Thyroid gland (tissue), 4 donors: ENCODE measurements around the gene BCAM.

Experiments used
- POLR2A ChIP-seq, 2 donors: fragments of 450-650 bp; IDR thresholded peaks; one replicate each; pipeline ENCODE4 v1.6.1; 2017; ENCODE audit warnings: antibody characterized with exemption in 2 of 2, mild to moderate bottlenecking in 2 of 2, moderate library complexity in 1 of 2
- TF ChIP-seq, protein P1 (sequence below), 6 experiments: fragments of 200-600 bp in 3 of 6; fragments of 450-650 bp in 3 of 6; sonication (generic) in 3 of 6; IDR thresholded peaks; one replicate each; pipeline ENCODE4 v1.5.1; 2016 to 2019; ENCODE audit warnings: antibody characterized with exemption in 6 of 6, mild to moderate bottlenecking in 2 of 6, inconsistent platforms in 1 of 6, moderate library complexity in 1 of 6

DNA sequence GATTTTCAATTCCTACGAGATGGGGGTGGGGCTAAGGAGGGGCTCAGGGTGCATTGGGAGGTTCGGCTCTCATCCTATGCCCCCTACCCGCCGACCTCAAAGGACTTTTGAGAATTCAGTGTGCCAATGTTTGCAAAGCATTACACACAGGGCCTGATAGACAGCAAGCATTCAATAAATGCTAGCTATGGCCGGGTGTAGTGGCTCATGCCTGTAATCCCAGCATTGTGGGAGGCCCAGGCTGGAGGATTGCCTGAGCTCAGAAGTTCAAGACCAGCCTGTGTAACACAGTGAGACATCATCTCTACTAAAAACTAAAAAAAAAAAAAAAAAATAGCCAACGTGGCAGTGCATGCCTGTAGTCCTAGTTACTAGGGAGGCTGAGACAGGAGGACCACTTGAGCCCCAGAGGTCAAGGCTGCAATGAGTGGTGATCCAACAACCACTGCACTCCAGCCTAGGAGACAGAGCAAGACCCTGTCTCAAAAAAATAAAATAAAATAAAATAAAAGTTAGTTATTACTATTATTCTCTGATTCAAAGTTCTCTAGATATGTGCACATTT lies 33.1 kb upstream of the BCAM start:
- TF ChIP-seq, protein P1, sequence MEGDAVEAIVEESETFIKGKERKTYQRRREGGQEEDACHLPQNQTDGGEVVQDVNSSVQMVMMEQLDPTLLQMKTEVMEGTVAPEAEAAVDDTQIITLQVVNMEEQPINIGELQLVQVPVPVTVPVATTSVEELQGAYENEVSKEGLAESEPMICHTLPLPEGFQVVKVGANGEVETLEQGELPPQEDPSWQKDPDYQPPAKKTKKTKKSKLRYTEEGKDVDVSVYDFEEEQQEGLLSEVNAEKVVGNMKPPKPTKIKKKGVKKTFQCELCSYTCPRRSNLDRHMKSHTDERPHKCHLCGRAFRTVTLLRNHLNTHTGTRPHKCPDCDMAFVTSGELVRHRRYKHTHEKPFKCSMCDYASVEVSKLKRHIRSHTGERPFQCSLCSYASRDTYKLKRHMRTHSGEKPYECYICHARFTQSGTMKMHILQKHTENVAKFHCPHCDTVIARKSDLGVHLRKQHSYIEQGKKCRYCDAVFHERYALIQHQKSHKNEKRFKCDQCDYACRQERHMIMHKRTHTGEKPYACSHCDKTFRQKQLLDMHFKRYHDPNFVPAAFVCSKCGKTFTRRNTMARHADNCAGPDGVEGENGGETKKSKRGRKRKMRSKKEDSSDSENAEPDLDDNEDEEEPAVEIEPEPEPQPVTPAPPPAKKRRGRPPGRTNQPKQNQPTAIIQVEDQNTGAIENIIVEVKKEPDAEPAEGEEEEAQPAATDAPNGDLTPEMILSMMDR (IDR thresholded peaks at IDR 0.05) = no peak
- TF ChIP-seq POLR2A (IDR thresholded peaks at IDR 0.05) = no peak
